Activated CD4-positive, CD25-positive, alpha-beta regulatory T cell (primary cell): ENCODE results near the gene CCDC183.
"Not testable (repeated sequence)": the region's sequence is repeated elsewhere in the genome, so short reads cannot be mapped to it uniquely, and the experiment has no call there.

Source experiments
- DNase-seq, 4 experiments: peaks; one replicate each; lab custom pipeline; 2025; lab: John Stamatoyannopoulos, UW

Gene CCDC183

GRCh38 chr9:136824496-136825225 is 28.5 kb downstream of the CCDC183 start:
- DNase-seq, result no peak

GRCh38 chr9:136825295-136826187 is 29.4 kb downstream of the CCDC183 start:
- DNase-seq, result no peak

DNA sequence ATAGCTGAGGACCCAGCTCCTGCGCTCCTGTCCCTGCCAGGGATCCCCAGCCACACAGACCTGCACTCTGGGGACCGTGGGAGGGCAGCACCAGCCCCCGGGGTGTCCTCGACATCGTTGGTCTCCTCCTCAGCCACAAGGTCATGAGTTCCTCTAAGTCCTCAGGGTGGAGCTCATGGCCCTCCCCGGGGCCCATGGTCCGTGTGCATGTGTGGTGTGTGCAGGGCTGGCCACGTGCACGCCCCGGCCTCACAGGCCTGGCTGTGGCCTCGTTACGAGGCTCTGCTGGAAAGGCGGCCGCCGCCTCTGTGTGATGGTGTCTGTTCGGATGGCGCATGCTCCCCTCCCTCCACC is 30.0 kb downstream of the CCDC183 start:
- no peak for DNase-seq

- DNase-seq, result no peak
These were observed 30.8 kb downstream of the CCDC183 start for GRCh38 chr9:136826703-136827582.

GRCh38 chr9:136827794-136828473 is 31.8 kb downstream of the CCDC183 start:
- DNase-seq, result no peak

DNA sequence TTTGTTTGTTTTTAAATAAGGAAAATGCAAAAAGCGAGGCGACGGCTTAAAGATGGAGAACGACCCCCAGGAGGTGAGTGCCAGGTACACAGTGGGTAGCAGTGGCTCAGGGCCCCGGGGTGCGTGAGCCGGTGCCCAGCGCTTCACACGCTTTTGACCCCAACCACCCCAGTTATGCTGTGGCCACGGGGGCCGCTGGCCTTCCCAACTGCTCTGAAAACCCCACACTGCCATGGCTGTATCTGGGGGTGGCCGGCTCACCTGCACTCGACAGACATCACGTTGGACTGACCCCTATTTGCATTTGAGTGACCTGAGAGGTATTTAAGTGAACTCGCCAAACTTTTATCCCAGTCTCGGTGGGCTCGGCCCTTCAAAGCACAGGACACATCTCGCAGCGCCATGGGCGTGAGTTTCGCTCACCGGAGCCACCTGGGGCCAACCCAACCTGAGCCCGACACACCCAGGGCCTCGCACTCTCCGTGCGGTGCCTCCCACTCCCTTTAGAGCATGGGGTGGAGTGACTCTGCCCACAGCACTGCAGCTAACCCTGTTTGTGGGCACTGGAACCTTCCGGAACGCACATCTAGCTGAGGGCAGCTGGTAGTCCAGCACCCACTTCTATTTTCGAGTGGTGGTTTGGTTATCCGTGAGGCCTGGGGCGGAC is 32.5 kb downstream of the CCDC183 start:
- DNase-seq, result no peak

GRCh38 chr9:136829412-136829811 is 33.3 kb downstream of the CCDC183 start:
- DNase-seq, result no peak

GRCh38 chr9:136829981-136830885 is 34.1 kb downstream of the CCDC183 start:
- DNase-seq, result no peak

DNA sequence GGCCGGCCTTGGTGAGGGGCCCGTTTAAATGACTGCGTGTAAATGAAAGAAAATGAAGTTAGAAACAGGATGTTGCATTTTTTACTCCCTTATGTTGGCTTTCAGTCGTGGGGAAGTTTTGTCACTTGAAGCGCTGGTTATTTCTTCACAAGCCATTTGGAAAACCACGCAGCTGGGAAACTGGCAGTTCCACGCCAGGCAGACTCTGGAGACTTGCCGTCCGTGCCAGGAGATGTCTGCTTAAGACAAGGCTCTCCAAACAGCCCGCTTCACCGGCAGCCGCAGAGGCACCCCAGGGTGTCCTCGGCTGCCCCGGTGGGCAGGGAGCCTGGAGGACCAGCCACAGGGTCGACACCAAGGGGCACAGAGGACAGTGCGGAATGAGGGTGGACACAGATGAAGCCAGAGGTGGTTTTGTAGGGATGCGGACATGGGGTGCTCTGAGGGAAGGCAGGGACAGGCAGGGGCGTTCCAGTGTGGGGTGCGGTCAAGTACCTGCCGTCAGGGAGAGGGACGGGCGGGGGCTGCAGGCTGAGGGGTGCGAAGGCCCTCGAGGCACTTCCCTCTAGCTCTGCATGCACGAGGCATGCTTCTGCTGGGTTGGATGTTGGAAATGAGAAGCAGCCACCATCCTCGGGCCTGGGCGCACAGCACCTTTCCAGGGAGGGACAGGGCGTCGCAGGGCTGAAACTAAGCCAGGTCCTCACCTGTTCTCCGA is 35.0 kb downstream of the CCDC183 start:
- no peak for DNase-seq

- no peak for DNase-seq
These were observed 35.6 kb downstream of the CCDC183 start for GRCh38 chr9:136831720-136832104.

DNA sequence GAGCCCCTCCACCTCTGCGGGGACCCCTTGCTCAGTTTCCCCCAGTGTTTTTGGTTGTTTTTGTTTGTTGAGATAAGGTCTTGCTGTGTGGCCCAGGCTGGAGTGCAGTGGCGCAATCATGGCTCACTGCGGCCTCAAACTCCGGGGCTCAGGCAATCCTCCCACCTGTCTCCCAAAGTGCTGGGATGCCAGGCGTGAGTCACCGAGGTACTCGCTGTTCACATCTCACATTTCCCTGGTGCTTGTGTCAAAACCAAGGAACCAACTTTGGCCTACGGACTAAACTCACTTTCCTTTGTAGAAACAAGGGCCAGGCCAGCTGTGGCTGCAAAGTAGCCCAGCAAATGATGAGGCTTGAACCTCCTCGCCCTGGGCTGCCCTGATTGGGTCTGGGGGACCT is 36.4 kb downstream of the CCDC183 start:
- no peak for DNase-seq

- not testable (repeated sequence) for DNase-seq
These were observed 37.4 kb downstream of the CCDC183 start for GRCh38 chr9:136833381-136834048.

- no peak for DNase-seq
These were observed 39.2 kb downstream of the CCDC183 start for GRCh38 chr9:136835162-136835931.

DNA sequence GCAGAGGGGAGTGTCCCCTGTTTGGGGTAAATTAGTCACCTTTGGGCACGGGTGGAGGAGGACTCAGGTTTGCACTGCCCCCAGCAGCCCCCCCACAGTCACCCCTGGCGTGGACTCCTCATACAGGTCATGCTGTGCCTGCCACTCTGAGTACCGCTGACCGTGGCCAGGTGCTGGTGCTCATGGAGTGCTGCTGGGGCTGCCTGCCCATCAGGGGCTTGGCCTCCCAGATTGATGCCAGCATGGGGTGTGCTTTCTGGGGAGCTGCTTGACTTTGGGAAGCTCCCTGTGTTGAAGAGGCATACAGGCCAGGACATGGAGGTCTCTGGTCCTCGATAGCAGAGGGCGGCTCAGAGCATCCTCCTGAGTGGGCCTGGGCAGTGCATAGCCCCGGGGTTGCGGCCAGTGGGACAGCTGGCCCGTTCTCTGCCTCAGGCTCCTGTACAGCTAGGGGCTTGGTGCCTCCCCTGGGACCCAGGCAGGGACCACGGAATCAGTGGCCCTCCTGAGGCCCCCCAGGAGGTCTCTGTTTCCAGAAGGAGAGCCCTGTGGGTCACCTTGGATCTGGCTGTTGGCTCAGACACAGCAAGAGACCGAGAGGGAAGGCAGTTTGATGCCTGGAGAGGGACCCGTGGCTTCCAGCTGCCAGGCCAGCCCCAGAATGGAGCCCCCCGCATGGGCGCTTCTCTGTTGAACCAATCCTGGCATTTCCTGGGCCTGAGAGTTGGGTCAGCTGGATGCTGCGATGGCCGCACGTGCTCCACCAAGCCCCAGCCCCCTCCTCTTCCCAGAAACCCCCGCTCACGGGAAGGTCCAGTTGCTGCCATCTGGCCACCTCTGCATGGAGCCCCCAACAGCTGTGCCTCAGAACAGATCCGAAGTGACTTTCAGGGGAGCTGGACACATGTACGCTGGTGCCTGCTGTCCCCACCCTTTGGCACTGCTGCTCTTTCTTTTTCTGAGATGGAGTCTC is 40.1 kb downstream of the CCDC183 start:
- no peak for DNase-seq

GRCh38 chr9:136837146-136837855 is 41.2 kb downstream of the CCDC183 start:
- DNase-seq, result no peak

DNA sequence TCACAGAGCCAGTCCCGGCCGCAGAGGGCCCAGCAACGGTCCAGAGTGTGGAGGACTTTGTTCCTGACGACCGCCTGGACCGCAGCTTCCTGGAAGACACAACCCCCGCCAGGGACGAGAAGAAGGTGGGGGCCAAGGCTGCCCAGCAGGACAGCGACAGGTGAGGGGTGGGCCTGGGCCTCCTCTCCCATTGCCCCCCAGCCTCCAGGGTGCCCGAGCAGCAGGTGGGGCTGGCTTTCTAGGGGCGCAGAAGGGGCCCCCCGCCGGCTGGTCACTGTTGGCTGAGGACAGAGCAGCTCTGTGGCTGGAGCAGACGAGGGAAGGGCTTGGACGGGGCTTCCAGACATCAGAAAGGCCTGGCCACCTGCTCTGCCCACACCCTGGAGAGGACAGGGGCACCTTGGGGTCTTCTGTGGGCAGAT is 41.7 kb downstream of the CCDC183 start:
- not testable (repeated sequence) for DNase-seq
